Panc1 (cell line): ENCODE data around the gene SULT4A1. TPM values are rescaled to one million over a fixed set of nuclear protein-coding genes. Genes with fewer than 3 reads are reported as not detected.

ENCODE experiments used
- ATAC-seq: fragments of 200-7000 bp; cut with Tn5 transposase; 2 replicates; pipeline ENCODE4 v1.9.1; 2020; ENCODE audit warnings: mild to moderate bottlenecking, moderate library complexity
- BruUV-seq: library from RNA; stranded (reverse); fragments of 400-500 nt; replicated peaks from 2 replicates; lab custom pipeline; 2021; lab: Mats Ljungman, UMichigan
- CTCF ChIA-PET: fragments of 300-600 bp; sonication (Branson Sonifier 250); formaldehyde crosslinking; loops from one replicate; lab custom pipeline; 2022; ENCODE audit warnings: antibody characterized with exemption; lab: Charles Lee
- POLR2A ChIA-PET: fragments of 300-600 bp; sonication (Branson Sonifier 250); formaldehyde crosslinking; loops from one replicate; lab custom pipeline; 2022; ENCODE audit warnings: antibody characterized with exemption; lab: Charles Lee
- DNase-seq: peaks from one replicate; pipeline ENCODE4 v3.0.0-alpha.2; 2010; ENCODE audit warnings: low read depth, low spot score
- H3K27ac ChIP-seq: 2 replicates; pipeline ENCODE4 v1.5.1; 2011; ENCODE audit warnings: mild to moderate bottlenecking, low read length, inconsistent platforms
- H3K27me3 ChIP-seq: fragments of 200-500 bp; sonication (Bioruptor generic); 2 replicates; pipeline ENCODE4 v1.6.0; 2014; ENCODE audit warnings: low read length, inconsistent platforms; ENCODE audit not compliant: control insufficient read depth, insufficient read depth
- H3K36me3 ChIP-seq: fragments of 200-500 bp; sonication (Bioruptor generic); 2 replicates; pipeline ENCODE4 v1.5.1; 2014; ENCODE audit warnings: inconsistent platforms, mild to moderate bottlenecking, low read length, moderate library complexity; ENCODE audit not compliant: control insufficient read depth, insufficient read depth
- H3K4me1 ChIP-seq: 2 replicates; pipeline ENCODE4 v1.5.1; 2011; ENCODE audit warnings: inconsistent platforms, mild to moderate bottlenecking, low read length, moderate library complexity; ENCODE audit not compliant: control insufficient read depth, insufficient read depth
- H3K4me3 ChIP-seq, 2 experiments: 2 replicates each; pipeline ENCODE4 v1.5.1; 2011 to 2012; ENCODE audit warnings: low read depth in 2 of 2, low read length in 2 of 2, mild to moderate bottlenecking in 2 of 2, inconsistent platforms in 1 of 2, moderate library complexity in 1 of 2
- H3K9me3 ChIP-seq: fragments of 200-500 bp; sonication (Bioruptor generic); 2 replicates; pipeline ENCODE4 v1.5.1; 2014; ENCODE audit warnings: low read depth, mild to moderate bottlenecking, inconsistent platforms, low read length, moderate library complexity; ENCODE audit not compliant: control insufficient read depth, insufficient read depth
- POLR2AphosphoS5 ChIP-seq: IDR thresholded peaks from 2 replicates; pipeline ENCODE4 v1.6.1; 2012; ENCODE audit warnings: mild to moderate bottlenecking, low read depth, low read length, moderate library complexity
- SIN3A ChIP-seq: IDR thresholded peaks from 2 replicates; pipeline ENCODE4 v1.6.1; 2012; ENCODE audit warnings: low read depth, mild to moderate bottlenecking, low read length, moderate library complexity, borderline replicate concordance; ENCODE audit not compliant: insufficient read depth
- TCF7L2 ChIP-seq: IDR thresholded peaks from 2 replicates; pipeline ENCODE4 v1.6.1; 2011; ENCODE audit warnings: mild to moderate bottlenecking, low read depth, low read length, inconsistent platforms
- in situ Hi-C: cut with HindIII; loops from 2 replicates; pipeline ENCODE4 v1.10.0; 2016; ENCODE audit warnings: low sequenced_read_pairs, low pct_unique_long_range_greater_than_20kb
- intact Hi-C: fragments of 100-400 bp; cut with micrococcal nuclease; formaldehyde crosslinking; loops from one replicate; pipeline ENCODE4 v1.10.0; 2022; ENCODE audit not compliant: unreplicated experiment
- total RNA-seq: library from RNA; stranded (reverse); gene quantifications from one replicate; pipeline ENCODE4 v1.2.1, GENCODE V29; 2021; ENCODE audit not compliant: unreplicated experiment
- TF ChIP-seq, protein P1 (sequence below), 2 experiments: IDR thresholded peaks; 2 replicates each; pipeline ENCODE4 v1.6.1; 2011 to 2012; ENCODE audit warnings: low read depth in 2 of 2, control low read depth in 1 of 2, low read length in 1 of 2, mild to moderate bottlenecking in 1 of 2, moderate library complexity in 1 of 2; ENCODE audit not compliant: insufficient read depth in 1 of 2
- TF ChIP-seq, protein P2 (sequence below): fragments of 450-650 bp; IDR thresholded peaks from 2 replicates; pipeline ENCODE4 v1.5.1; 2017; ENCODE audit warnings: mild to moderate bottlenecking

SULT4A1 gene
- total RNA-seq, 1 experiment from 2014 or later: 12.0 TPM

DNA sequence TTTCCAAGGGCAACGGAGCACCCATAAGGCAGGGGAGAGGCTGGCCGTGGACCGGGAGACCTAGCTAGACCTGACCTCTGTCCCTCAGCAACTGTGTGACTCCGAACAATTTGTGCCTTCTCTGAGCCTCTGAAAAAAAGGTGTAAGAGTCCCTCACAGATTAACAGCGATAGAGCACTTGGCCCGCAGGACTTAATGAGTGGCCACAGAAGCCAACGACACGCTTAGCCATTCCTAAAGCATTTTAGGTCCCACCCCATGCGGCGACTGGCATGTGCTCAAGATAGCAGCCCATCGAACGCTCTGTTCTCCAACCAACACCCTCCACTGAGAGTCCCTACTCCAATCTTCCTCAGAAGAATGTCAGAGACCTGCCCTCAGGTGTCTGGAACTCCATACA, 1.5 kb downstream of the SULT4A1 start:
- ATAC-seq (no peak), DNase-seq (no peak)
- in situ Hi-C loops (no loop called here), intact Hi-C loops (no loop called here)
- BruUV-seq: no TSS peak
- H3K4me3 ChIP-seq: peak overlapping the region; percentile 52 to 76; a peak in 3 of 4 replicates
- CTCF ChIA-PET: no interaction called here
- no peaks in the 10 kb centered on the region for H3K9me3 ChIP-seq
- no peaks in the 10 kb centered on the region for H3K36me3 ChIP-seq
- POLR2A ChIA-PET: no interaction called here
- H3K27me3 ChIP-seq: no peaks in the 10 kb centered on the region
- peak overlapping the region; percentile 74; the same call in 1 of the 2 replicates for H3K27ac ChIP-seq
- no peaks in the 10 kb centered on the region for H3K4me1 ChIP-seq
- TF ChIP-seq TCF7L2 (no peak), POLR2AphosphoS5 (no peak), SIN3A (no peak)
- TF ChIP-seq, protein P1, sequence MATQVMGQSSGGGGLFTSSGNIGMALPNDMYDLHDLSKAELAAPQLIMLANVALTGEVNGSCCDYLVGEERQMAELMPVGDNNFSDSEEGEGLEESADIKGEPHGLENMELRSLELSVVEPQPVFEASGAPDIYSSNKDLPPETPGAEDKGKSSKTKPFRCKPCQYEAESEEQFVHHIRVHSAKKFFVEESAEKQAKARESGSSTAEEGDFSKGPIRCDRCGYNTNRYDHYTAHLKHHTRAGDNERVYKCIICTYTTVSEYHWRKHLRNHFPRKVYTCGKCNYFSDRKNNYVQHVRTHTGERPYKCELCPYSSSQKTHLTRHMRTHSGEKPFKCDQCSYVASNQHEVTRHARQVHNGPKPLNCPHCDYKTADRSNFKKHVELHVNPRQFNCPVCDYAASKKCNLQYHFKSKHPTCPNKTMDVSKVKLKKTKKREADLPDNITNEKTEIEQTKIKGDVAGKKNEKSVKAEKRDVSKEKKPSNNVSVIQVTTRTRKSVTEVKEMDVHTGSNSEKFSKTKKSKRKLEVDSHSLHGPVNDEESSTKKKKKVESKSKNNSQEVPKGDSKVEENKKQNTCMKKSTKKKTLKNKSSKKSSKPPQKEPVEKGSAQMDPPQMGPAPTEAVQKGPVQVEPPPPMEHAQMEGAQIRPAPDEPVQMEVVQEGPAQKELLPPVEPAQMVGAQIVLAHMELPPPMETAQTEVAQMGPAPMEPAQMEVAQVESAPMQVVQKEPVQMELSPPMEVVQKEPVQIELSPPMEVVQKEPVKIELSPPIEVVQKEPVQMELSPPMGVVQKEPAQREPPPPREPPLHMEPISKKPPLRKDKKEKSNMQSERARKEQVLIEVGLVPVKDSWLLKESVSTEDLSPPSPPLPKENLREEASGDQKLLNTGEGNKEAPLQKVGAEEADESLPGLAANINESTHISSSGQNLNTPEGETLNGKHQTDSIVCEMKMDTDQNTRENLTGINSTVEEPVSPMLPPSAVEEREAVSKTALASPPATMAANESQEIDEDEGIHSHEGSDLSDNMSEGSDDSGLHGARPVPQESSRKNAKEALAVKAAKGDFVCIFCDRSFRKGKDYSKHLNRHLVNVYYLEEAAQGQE (IDR thresholded peaks at IDR 0.05; ENCODE audit: insufficient read depth in 1 of 2, low read depth in 2 of 2, low read length in 1 of 2): no peak
- TF ChIP-seq, protein P2, sequence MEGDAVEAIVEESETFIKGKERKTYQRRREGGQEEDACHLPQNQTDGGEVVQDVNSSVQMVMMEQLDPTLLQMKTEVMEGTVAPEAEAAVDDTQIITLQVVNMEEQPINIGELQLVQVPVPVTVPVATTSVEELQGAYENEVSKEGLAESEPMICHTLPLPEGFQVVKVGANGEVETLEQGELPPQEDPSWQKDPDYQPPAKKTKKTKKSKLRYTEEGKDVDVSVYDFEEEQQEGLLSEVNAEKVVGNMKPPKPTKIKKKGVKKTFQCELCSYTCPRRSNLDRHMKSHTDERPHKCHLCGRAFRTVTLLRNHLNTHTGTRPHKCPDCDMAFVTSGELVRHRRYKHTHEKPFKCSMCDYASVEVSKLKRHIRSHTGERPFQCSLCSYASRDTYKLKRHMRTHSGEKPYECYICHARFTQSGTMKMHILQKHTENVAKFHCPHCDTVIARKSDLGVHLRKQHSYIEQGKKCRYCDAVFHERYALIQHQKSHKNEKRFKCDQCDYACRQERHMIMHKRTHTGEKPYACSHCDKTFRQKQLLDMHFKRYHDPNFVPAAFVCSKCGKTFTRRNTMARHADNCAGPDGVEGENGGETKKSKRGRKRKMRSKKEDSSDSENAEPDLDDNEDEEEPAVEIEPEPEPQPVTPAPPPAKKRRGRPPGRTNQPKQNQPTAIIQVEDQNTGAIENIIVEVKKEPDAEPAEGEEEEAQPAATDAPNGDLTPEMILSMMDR: no peak

DNA sequence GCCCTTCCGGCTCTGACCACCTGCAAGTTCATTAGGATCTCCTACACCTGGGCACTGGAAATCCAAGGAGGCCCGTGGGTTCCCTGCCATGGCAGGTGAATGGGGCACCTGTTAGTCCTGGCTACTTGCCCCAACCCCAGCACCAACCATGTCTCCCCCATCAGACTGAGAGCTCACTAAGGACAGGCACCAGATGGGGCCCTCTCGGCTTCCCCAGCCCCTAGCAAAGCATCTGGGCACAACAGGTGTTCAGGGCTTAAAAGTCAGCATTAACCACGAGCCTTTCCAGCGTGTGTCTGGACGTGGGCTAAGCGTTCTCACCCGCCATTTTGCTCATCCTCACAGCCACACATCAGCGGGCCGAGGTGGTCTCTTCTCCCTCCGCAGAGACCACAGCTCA, 2.2 kb downstream of the SULT4A1 start:
- ChIA-PET POLR2A (no interaction called here), CTCF (no interaction called here)
- TF ChIP-seq TCF7L2 (no peak), POLR2AphosphoS5 (no peak), SIN3A (no peak)
- TF ChIP-seq, protein P1 (IDR thresholded peaks at IDR 0.05; ENCODE audit: insufficient read depth in 1 of 2, low read depth in 2 of 2, low read length in 1 of 2): no peak
- TF ChIP-seq, protein P2: no peak
- no peaks in the 10 kb centered on the region for H3K36me3 ChIP-seq
- in situ Hi-C loops: no loop called here
- no peaks in the 10 kb centered on the region for H3K4me1 ChIP-seq
- DNase-seq (no peak), ATAC-seq (no peak)
- H3K27ac ChIP-seq: no peak overlapping the region
- no peaks in the 10 kb centered on the region for H3K9me3 ChIP-seq
- intact Hi-C loops: no loop called here
- no peak overlapping the region for H3K4me3 ChIP-seq
- BruUV-seq: no TSS peak
- H3K27me3 ChIP-seq: no peaks in the 10 kb centered on the region
